NT2/D1 (cell line): ENCODE data around the gene SLC41A3.

Source experiments
- YY1 ChIP-seq: IDR thresholded peaks from 2 replicates; pipeline ENCODE4 v1.6.1; 2011; ENCODE audit not compliant: insufficient read length, insufficient read depth
- ZNF274 ChIP-seq: IDR thresholded peaks from 2 replicates; pipeline ENCODE4 v1.6.1; 2011; ENCODE audit warnings: mild to moderate bottlenecking, low read depth, low read length

DNA sequence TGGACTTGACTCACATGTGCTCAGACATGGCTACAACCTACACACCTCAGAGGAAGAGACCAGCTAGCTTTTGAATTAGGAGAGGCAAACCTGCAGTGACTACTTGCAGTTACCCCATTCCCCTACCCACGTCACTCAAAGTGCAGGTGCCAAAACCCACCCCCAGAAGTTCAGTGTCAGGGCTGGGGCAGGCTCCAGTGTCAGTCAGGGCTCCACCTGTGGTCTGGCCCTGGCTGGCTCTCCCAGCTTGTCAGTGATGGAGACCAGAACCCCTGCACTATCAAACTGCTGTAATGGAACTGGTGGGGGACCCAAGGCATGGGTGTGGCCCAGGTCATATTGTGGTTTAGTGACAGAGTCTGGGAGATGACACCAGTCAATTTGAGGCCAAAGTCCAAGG is 32.6 kb upstream of the SLC41A3 start:
- TF ChIP-seq YY1 (no peak), ZNF274 (no peak)
